GM18511 (cell line): ENCODE data around the gene LTB4R2.
A peak's percentile ranks its signal among the peaks of the same experiment; 100 is the strongest.
"Not testable (repeated sequence)": the region's sequence is repeated elsewhere in the genome, so short reads cannot be mapped to it uniquely, and the experiment has no call there.

Source experiments
- ATAC-seq: cut with Tn5 transposase; IDR thresholded peaks from one replicate; pipeline ENCODE4 v1.9.1; 2021; ENCODE audit warnings: mild to moderate bottlenecking, moderate library complexity; ENCODE audit not compliant: unreplicated experiment

Gene LTB4R2

DNA sequence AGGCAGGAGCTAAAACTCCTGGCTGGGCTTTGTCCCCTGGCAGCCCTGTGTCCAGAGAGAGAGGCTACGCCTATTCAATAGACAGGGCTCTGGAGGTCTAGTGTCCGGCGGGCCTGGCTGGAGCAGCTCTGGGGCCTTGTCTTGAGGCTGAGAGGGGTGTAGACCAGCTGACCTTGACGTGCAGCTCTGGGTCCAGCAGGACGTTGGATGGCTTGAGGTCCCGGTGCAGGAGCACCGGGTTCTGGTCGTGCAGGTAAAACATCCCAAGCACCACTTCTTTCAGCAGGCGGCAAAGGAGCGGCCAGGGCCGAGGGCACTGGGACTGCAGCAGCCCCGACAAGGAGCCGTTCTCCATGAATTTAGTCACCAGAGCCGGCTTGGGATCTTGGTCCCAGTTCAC is 28.9 kb downstream of the LTB4R2 start:
- ATAC-seq: no peak

DNA sequence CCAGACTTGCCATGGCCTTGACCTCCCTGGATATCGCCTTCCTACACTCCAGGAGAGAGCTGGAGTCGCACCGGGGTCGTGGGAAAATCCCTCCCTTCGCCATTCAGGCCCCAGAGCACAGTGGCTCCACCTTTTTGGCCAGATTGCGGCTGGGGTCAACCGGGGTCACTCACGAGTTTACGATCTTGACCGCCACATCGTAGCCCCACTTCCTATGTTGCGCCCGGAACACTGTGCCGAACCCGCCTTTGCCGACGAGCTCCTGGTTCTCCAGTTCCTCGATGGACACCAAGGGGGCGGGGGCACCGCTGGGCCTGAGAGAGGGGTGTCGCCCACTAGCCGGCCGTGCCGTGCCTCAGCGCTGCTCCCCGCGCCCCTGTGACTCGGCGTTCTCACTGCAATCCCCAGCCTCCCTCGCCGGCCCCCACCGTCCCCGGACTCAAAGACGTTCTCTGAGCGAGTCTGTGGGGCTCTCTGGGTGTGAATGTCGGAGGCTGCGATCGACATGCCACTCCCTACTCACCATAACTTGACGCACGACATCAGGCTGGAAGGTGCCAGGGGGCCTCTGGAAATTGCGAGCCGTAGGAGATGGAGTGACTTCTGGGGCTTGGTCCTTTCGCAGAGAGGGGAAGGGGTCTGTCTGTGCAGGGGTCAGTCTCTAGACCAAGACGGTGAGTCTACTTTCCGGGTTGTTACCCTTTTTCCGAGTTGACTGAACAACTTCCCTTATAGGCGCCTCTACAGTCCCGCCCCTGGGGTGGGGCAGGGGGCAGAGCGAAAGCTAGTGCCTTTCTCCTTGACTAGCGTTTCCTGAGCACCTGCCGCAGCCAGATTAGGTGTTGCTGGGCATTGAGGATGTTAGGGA is 29.6 kb downstream of the LTB4R2 start, which contains the start of gene RIPK3:
TSS of gene RIPK3 (minus strand) at position 708 of the 868 bp plus-strand sequence. CDS start at position 543, 165 bp downstream.
- ATAC-seq: peak; percentile 89

DNA sequence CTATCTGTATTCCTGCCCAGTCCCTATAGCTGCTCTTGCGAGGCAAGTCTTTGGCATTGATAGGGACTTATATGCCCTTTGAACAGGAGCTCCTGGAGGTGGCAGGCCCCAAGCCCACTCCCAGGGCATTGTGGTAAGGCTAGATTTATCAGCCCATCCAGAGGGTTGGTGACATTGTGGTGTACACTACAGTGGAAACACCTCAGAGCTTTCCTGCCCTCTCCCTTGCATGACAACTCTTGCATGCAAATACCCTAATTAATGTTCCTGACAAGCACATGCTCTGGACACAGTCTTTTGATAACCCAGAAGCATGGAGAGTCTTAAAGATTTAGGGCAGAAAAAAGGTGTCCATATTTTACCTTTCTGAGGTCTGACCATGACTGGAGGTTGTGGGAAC is 30.7 kb downstream of the LTB4R2 start:
- ATAC-seq: no peak

DNA sequence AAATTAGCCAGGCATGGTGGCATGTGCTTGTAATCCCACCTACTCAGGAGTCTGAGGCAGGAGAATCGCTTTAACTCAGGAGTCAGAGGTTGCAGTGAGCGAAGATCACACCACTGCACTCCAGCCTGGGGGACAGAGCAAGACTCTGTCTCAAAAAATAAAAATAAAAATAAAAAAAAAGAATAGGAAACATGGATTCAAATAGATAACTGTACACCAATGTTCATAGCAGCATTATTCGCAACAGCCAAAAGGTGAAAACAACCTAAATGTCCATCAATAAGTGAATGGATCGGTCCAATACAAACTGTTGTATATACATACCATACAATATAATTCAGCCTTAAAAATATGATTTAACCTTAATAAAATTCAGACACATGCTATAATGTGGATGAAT is 32.9 kb downstream of the LTB4R2 start:
- no peak for ATAC-seq

DNA sequence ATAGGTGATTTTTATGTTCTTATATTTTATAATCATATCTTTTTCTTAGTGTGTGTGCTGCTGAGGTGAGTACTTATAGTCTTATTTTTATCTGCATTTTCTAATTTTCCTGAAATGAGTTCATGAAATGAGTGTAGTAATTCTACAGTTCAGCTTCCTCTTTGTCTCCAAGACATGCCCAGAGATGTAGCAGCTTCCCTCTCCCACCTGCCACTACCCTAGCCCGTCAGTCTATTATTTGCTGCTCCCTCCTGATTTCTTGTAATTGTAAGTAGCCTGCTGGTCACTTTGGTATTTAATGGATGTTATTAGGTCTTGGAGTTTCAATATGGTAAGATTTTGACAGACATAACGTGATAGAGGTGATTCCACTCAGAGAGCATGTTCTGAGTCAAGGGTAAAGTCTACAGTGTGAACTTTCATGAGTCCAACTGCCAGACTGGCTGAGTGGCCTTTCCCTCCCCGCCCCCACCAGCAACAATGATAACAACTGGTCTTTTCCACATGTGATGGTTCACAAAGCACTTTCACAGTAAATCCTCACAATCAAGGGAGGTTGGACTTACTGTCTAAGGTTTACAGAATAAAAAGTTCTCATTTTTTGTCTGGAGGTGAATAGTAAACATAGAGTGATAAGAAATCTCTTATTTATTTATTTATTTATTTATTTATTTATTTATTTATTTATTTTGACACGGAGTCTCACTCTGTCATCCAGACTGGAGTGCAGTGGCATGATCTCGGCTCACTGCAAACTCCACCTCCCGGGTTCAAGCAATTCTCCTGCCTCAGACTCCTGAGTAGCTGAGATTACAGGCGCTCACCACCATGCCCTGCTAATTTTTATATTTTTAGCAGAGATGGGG is 34.1 kb downstream of the LTB4R2 start:
- ATAC-seq: no peak

DNA sequence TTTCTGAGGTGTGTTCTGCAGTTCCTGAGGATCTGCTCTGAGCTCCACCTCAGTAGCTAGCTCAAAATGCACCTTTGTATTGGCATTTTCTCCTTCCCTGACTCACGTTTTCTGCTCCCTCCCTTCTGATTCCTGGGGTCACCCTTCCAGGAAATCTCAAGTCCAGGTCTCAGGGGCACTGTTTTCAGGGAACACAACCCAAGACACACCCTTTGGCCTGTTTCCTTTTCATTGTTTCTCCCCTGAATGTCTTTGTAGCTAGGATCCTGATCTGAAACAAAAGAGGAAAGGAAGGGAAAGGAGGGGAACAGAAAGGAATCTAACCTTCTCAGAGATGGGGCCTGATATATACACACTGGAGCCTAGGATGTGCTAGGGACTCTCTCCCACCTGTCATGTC is 37.2 kb downstream of the LTB4R2 start:
- ATAC-seq: no peak

DNA sequence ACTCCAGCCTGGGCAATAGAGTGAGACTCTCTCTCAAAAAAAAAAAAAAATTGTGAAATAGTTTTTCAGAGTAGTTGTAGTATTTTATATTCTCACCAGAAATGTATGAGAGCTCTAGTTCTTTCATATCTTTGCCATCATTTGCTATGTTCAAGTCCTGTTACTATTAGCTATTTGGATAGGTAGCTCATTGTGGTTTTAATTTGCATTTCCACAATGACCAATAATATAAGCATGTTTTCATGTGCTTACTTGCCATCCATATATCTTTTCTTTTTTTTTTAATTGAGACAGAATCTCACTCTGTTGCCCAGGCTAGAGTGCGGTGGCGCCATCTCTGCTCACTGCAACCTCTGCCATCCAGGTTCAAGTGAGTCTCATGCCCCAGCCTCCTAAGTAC is 38.2 kb downstream of the LTB4R2 start:
- ATAC-seq: no peak

DNA sequence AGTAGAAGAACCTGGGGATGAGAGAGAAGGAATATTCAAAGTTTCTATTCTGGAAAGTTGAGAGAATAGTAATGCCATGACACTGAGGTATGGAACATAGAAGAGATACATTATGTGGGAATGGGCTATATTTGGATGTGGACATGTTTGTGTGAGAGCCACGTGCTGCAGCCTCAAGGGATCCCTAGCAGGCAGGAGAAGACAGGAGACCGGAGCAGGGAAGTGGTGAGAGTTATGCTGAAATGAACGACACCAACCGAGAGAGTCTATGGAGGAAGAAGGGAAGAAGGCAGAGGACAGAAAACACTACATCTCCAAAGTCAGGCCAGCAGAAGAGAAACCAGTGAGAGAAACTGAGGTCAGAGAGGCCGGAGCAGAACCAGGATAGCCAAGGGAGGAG is 39.8 kb downstream of the LTB4R2 start:
- ATAC-seq: no peak

DNA sequence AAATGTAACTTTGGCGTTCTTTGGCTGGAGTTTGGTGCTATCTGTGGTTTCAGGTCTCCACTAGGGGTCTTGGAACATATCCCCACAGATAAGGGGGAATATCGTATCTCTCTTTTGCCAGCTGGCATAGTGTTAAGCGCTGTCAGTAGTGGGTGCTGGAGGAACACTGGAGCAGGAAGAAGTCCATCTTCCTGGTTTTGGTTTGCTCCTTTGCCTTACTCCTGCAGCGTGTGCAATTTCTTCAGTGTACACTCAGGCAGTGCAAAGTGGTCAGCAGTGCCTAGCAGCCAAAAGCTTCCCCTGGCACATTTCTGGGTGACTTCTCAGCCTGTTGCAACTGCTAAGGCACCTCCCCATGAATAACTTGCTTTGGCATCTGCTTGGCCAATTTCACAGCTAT is 41.6 kb downstream of the LTB4R2 start:
- ATAC-seq: no peak

DNA sequence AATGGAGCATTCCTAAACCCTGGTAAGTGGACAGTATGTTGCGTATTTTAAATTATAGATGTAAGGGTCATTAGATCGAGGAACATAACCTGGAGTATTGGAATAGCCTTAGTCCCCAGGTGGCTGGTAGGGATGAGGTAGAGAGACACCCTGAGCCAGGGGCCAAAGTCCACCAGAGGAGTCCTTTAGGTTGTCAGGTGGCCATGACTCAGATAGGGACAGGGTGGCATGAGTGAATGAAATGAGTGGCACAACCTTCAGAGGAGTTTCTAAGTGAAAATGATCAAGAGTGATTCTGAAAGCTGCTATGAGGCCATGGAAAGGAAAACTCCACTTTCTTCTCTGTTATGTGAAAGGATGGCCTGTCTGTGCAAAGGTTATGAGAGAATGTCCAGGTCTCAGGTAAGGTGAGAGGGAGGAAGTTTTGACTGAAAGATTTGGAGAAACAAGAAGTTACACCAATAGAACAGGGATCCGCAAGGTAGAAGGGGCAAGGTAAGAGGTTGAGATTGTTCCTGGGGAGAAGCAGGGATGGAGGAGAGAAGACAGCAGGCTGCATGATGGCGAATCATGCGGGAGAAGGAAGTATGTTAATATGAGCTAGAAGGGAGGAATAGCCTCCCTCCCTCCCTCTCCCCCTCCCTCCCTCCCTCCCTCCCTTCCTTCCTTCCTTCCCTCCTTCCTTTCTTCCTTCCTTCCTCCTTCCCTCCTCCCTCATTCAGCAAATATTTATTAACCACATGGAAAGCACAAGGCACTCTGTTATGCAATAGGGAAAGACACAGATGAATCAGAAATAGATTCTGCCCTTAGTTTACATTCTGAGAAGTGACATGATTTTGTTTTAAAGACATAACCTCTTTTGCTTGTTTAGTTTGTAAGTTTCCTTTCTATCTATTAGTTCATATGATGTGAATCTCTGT is 43.9 kb downstream of the LTB4R2 start:
- ATAC-seq: no peak

DNA sequence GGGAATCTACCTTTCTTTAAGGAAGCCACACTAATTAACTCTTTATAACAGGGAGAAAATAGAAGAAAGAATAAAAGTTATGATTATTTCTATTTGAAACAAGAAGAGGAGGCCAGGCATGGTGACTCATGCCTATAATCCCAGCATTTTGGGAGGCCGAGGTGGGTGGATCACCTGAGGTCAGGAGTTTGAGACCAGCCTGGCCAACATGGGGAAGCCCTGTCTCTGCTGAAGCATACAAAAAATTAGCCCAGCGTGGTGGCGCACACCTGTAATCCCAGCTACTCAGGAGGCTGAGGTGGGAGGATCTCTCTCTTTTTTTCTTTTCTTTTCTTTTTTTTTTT is 44.5 kb downstream of the LTB4R2 start:
- ATAC-seq: not testable (repeated sequence)

DNA sequence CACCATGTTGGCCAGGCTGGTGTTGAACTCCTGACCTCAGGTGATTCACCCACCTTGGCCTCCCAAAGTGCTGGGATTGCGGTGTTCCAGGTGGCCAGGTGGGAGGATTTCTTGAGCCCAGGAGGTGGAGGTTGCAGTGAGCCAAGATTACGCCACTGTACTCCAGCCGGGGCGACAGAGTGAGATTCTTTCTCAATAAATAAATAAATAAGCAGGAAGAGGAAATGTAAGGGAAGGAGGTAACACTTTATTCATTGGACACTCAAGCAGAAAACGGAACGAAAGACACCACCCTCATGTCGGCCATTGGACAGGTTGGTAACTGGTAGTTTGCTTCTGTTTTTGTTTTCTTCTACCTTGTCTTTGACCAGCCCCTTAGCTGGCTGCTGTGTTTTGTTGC is 45.1 kb downstream of the LTB4R2 start:
- ATAC-seq: no peak

DNA sequence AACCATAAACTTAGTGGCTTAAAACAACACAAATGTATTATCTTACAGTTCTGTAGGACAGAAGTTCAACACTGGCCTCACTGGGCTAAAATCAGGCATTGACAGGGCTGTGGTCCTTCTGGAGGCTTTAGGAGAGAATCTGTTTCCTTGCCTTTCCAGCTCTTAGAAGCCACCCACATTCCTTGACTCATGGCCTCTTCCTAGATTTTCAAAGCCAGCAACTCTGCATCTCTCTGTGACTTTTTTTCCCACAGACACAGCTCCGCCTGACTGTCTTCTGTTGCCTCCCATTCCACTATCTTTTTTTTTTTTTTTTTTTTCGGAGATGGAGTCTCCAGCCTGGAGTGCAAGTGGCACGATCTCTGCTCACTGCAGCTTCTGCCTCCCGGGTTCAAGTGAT is 46.3 kb downstream of the LTB4R2 start:
- no peak for ATAC-seq

DNA sequence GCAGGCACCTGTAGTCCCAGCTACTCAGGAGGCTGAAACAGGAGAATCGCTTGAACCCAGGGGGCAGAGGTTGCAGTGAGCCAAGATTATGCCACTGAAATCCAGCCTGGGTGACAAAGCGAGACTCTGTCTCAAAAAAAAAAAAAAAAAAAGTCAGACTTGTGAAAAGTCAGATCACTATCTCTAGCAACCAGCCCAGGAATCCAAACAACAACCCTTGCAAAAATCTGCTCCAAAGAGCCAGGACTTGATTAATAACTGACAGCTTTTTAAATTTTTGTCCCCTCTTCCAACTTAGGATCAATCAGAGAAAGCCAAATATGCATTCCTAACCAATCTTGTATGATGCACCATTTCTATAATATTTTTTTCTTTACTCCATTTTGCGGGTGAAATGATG is 50.3 kb downstream of the LTB4R2 start:
- no peak for ATAC-seq

DNA sequence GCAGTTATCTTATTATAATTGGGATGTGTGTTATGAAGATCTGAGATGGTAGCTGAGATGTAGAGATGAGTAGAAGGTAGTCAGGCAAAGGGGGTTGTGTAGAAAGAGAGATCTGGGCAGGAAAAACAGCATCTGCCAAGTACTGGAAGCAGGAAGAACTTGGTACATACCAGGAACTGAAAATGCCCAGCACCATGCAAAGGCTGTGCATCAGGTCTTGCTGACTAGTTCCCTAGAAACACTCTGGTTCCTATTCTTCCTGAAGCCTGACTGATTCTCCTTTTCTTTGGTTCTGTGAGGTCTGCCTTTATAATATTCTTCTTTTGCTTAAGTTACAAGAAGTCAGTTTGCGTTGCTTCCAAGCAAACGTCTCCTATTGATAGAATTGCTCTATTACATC is 51.4 kb downstream of the LTB4R2 start:
- ATAC-seq: no peak
